H1 (cell line): ENCODE measurements around the gene GABARAPL1. TPM values are rescaled to one million over a fixed set of nuclear protein-coding genes. Genes with fewer than 3 reads are reported as not detected.

Experiments
- CTCF ChIA-PET: fragments of 300-600 bp; sonication (Branson Sonifier 250); formaldehyde crosslinking; loops from one replicate; lab custom pipeline; 2021; ENCODE audit not compliant: partially characterized antibody; lab: Charles Lee
- POLR2A ChIA-PET: fragments of 300-600 bp; sonication (Branson Sonifier 250); formaldehyde crosslinking; loops from one replicate; lab custom pipeline; 2021; ENCODE audit warnings: inconsistent platforms; ENCODE audit not compliant: partially characterized antibody; lab: Charles Lee
- DNase-seq, 2 experiments: peaks; one replicate each; pipeline versions ENCODE4 v3.0.0 to v3.0.0-alpha.2; 2010 to 2022; ENCODE audit warnings: low spot score in 2 of 2, low read depth in 1 of 2, mixed read lengths in 1 of 2
- FAIRE-seq: peaks from 2 replicates; lab custom pipeline; 2011; peaks lifted over from hg19 to GRCh38; lab: Jason Lieb, UNC
- H2AFZ ChIP-seq: 2 replicates; pipeline ENCODE4 v1.8.1; 2012; ENCODE audit warnings: low read length, inconsistent platforms
- H2AK5ac ChIP-seq: 2 replicates; pipeline ENCODE4 v1.6.1; 2013; ENCODE audit warnings: low read depth, low read length
- H2BK120ac ChIP-seq: replicated peaks from 2 replicates; pipeline ENCODE3; 2013; ENCODE audit warnings: low read depth, low read length, inconsistent platforms
- H2BK12ac ChIP-seq: 2 replicates; pipeline ENCODE4 v1.6.1; 2013; ENCODE audit warnings: low read depth, low read length
- H2BK15ac ChIP-seq: 2 replicates; pipeline ENCODE4 v1.6.1; 2013; ENCODE audit warnings: low read length
- H2BK20ac ChIP-seq: 2 replicates; pipeline ENCODE4 v1.6.1; 2013; ENCODE audit warnings: low read length
- H2BK5ac ChIP-seq: 2 replicates; pipeline ENCODE4 v1.6.1; 2013; ENCODE audit warnings: low read depth, low read length
- H3K14ac ChIP-seq: 2 replicates; pipeline ENCODE4 v1.6.1; 2013; ENCODE audit warnings: inconsistent platforms; ENCODE audit not compliant: insufficient read length
- H3K18ac ChIP-seq: 2 replicates; pipeline ENCODE4 v1.6.1; 2013; ENCODE audit warnings: low read length; ENCODE audit errors: extremely low read depth
- H3K23ac ChIP-seq: 2 replicates; pipeline ENCODE4 v1.6.1; 2013; ENCODE audit warnings: inconsistent platforms; ENCODE audit not compliant: insufficient read length
- H3K23me2 ChIP-seq: 2 replicates; pipeline ENCODE4 v1.6.1; 2013; ENCODE audit warnings: low read depth, low read length
- H3K27ac ChIP-seq: 2 replicates; pipeline ENCODE4 v1.6.1; 2011; ENCODE audit warnings: low read depth, low read length, inconsistent platforms
- H3K27me3 ChIP-seq, 4 experiments: replicated peaks in 1 of 4; 1 replicate in 1 of 4; 2 replicates in 3 of 4; pipeline versions ENCODE4 v1.6.1 to v1.8.1; 2011 to 2013; ENCODE audit warnings: low read length in 3 of 4, mild to moderate bottlenecking in 3 of 4, inconsistent platforms in 2 of 4, mixed read lengths in 2 of 4, moderate library complexity in 1 of 4; ENCODE audit not compliant: control insufficient read depth in 3 of 4, insufficient read depth in 3 of 4; ENCODE audit errors: extremely low read depth in 1 of 4
- H3K36me3 ChIP-seq, 4 experiments: 2 replicates each; pipeline versions ENCODE4 v1.6.1 to v1.8.1; 2011 to 2013; ENCODE audit warnings: mild to moderate bottlenecking in 4 of 4, low read length in 3 of 4, moderate library complexity in 2 of 4, control low read depth in 1 of 4, inconsistent platforms in 1 of 4; ENCODE audit not compliant: insufficient read depth in 4 of 4, control insufficient read depth in 2 of 4
- H3K4ac ChIP-seq: replicated peaks from 2 replicates; pipeline ENCODE3; 2013; ENCODE audit warnings: low read length, low read depth, mixed read lengths, inconsistent platforms; ENCODE audit not compliant: insufficient read length
- H3K4me1 ChIP-seq, 4 experiments: replicated peaks in 1 of 4; 1 replicate in 1 of 4; 2 replicates in 3 of 4; pipeline versions ENCODE4 v1.6.1 to v1.8.1; 2011 to 2013; ENCODE audit warnings: low read length in 3 of 4, inconsistent platforms in 2 of 4, mixed read lengths in 1 of 4; ENCODE audit not compliant: insufficient read depth in 4 of 4, control insufficient read depth in 3 of 4
- H3K4me2 ChIP-seq, 2 experiments: 2 replicates each; pipeline versions ENCODE4 v1.6.1 to v1.8.1; 2011 to 2013; ENCODE audit warnings: low read depth in 2 of 2, low read length in 2 of 2, control low read depth in 1 of 2, inconsistent platforms in 1 of 2, mild to moderate bottlenecking in 1 of 2; ENCODE audit not compliant: insufficient read depth in 1 of 2
- H3K4me3 ChIP-seq, 4 experiments: fragments of 200-600, 300-600 bp in 1 of 4; sonication (generic), shearing (Covaris generic), sonication (Bioruptor Twin) in 1 of 4; 2 replicates each; pipeline versions ENCODE4 v1.5.1 to v1.8.1; 2011 to 2016; ENCODE audit warnings: low read length in 4 of 4, low read depth in 3 of 4, control low read depth in 2 of 4, inconsistent platforms in 2 of 4, mild to moderate bottlenecking in 2 of 4, mixed read lengths in 1 of 4, moderate library complexity in 1 of 4; ENCODE audit not compliant: insufficient read depth in 2 of 4; ENCODE audit errors: extremely low read depth in 1 of 4
- H3K56ac ChIP-seq: replicated peaks from 2 replicates; pipeline ENCODE3; 2013; ENCODE audit warnings: low read depth, mild to moderate bottlenecking, mixed read lengths, low read length, inconsistent platforms; ENCODE audit not compliant: insufficient read length
- H3K79me1 ChIP-seq: 2 replicates; pipeline ENCODE4 v1.6.1; 2013; ENCODE audit warnings: low read depth, low read length, control low read depth
- H3K79me2 ChIP-seq, 2 experiments: 2 replicates each; pipeline versions ENCODE4 v1.6.1 to v1.8.1; 2012 to 2013; ENCODE audit warnings: low read length in 2 of 2, mild to moderate bottlenecking in 2 of 2, inconsistent platforms in 1 of 2; ENCODE audit not compliant: insufficient read depth in 2 of 2, control insufficient read depth in 1 of 2
- H3K9ac ChIP-seq, 4 experiments: replicated peaks in 1 of 4; 1 replicate in 1 of 4; 2 replicates in 3 of 4; pipeline versions ENCODE4 v1.6.1 to v1.8.1; 2011 to 2013; ENCODE audit warnings: low read depth in 3 of 4, low read length in 3 of 4, control low read depth in 2 of 4, mild to moderate bottlenecking in 2 of 4, moderate library complexity in 2 of 4, inconsistent platforms in 1 of 4; ENCODE audit errors: extremely low read depth in 1 of 4
- H3K9me3 ChIP-seq, 2 experiments: 2 replicates each; pipeline versions ENCODE4 v1.6.1 to v1.8.1; 2012 to 2013; ENCODE audit warnings: mild to moderate bottlenecking in 2 of 2, moderate library complexity in 2 of 2, control low read depth in 1 of 2, inconsistent platforms in 1 of 2, low read depth in 1 of 2, low read length in 1 of 2, mixed read lengths in 1 of 2; ENCODE audit not compliant: insufficient read depth in 2 of 2
- H4K20me1 ChIP-seq, 2 experiments: replicated peaks in 1 of 2; 2 replicates each; pipeline versions ENCODE3 to v1.8.1; 2011 to 2013; ENCODE audit warnings: inconsistent platforms in 2 of 2, low read length in 2 of 2, mild to moderate bottlenecking in 1 of 2; ENCODE audit not compliant: insufficient read depth in 2 of 2, control insufficient read depth in 1 of 2
- H4K5ac ChIP-seq: 2 replicates; pipeline ENCODE4 v1.6.1; 2013; ENCODE audit warnings: low read length, low read depth, mixed read lengths, inconsistent platforms; ENCODE audit not compliant: insufficient read length
- H4K8ac ChIP-seq: 2 replicates; pipeline ENCODE4 v1.8.0; 2013; ENCODE audit warnings: mild to moderate bottlenecking, moderate library complexity, low read length, inconsistent platforms; ENCODE audit not compliant: insufficient read depth; ENCODE audit errors: extremely low read depth
- H4K91ac ChIP-seq: replicated peaks from 2 replicates; pipeline ENCODE3; 2013; ENCODE audit warnings: low read length, mixed read lengths, inconsistent platforms; ENCODE audit not compliant: insufficient read length
- ATF2 ChIP-seq: IDR thresholded peaks from 2 replicates; pipeline ENCODE4 v1.6.1; 2012; ENCODE audit warnings: low read length, inconsistent platforms
- CREB1 ChIP-seq: IDR thresholded peaks from 2 replicates; pipeline ENCODE4 v1.6.1; 2012; ENCODE audit warnings: inconsistent platforms
- CTBP2 ChIP-seq: IDR thresholded peaks from 2 replicates; pipeline ENCODE4 v1.7.0; 2011; ENCODE audit warnings: borderline replicate concordance, mild to moderate bottlenecking, moderate library complexity, mixed read lengths, low read length; ENCODE audit not compliant: insufficient read depth, insufficient read length
- CTCF ChIP-seq, 3 experiments: IDR thresholded peaks; 1 replicate in 2 of 3; 2 replicates in 1 of 3; pipeline versions ENCODE4 v1.5.1 to v1.6.1; 2011; ENCODE audit warnings: low read length in 3 of 3, mild to moderate bottlenecking in 3 of 3, inconsistent platforms in 2 of 3, low read depth in 1 of 3, moderate library complexity in 1 of 3; ENCODE audit not compliant: insufficient read depth in 1 of 3; ENCODE audit errors: control extremely low read depth in 1 of 3
- KDM4A ChIP-seq: IDR thresholded peaks from one replicate; pipeline ENCODE4 v1.7.1; 2012; ENCODE audit warnings: low read depth, mild to moderate bottlenecking, moderate library complexity, low read length, inconsistent platforms; ENCODE audit not compliant: severe bottlenecking
- RXRA ChIP-seq: IDR thresholded peaks from 2 replicates; pipeline ENCODE4 v1.6.1; 2011; ENCODE audit warnings: low read depth, mild to moderate bottlenecking, low read length, moderate library complexity; ENCODE audit not compliant: insufficient read depth
- TAF7 ChIP-seq: optimal IDR thresholded peaks from 2 replicates; pipeline ENCODE3; 2011; ENCODE audit warnings: low read depth, mild to moderate bottlenecking, inconsistent platforms, low read length, moderate library complexity, borderline replicate concordance
- TCF12 ChIP-seq: IDR thresholded peaks from 2 replicates; pipeline ENCODE4 v1.6.1; 2011; ENCODE audit warnings: low read depth, mild to moderate bottlenecking, low read length
- YY1 ChIP-seq: IDR thresholded peaks from 2 replicates; pipeline ENCODE4 v1.6.1; 2011; ENCODE audit warnings: low read depth, mild to moderate bottlenecking, low read length
- WGBS, 2 experiments: shearing (Covaris generic) in 1 of 2; methylation state at CpG; one replicate each; pipeline versions ENCODE4 v1.1.6 to v1.1.7; 2013 to 2015; ENCODE audit warnings: low lambda C conversion rate in 2 of 2, mixed read lengths in 2 of 2, inconsistent platforms in 1 of 2, low coverage in 1 of 2, missing lambda C conversion rate in 1 of 2; ENCODE audit not compliant: insufficient replicate concordance in 2 of 2, insufficient coverage in 1 of 2, insufficient read length in 1 of 2; ENCODE audit errors: extremely low coverage in 1 of 2, missing lambda C conversion rate in 1 of 2; 5-methylcytosine and 5-hydroxymethylcytosine counted together
- polyA plus RNA-seq, 7 experiments: library from polyadenylated mRNA; depleted of rRNA in 3 of 7; stranded (reverse) in 5 of 7; unstranded in 2 of 7; fragments of >200 nt in 5 of 7; fragments of 200-250 nt in 2 of 7; gene quantifications; 1 replicate in 5 of 7; 2 replicates in 1 of 7; 4 replicates in 1 of 7; pipeline versions ENCODE4 v1.2.1 to v1.2.3, GENCODE V29; 2011 to 2013; ENCODE audit warnings: missing spikeins in 2 of 7, mixed read lengths in 2 of 7
- total RNA-seq: library from RNA; stranded (reverse); fragmentation: NEBNext Ultra II Directional; extraction: Animal tissue kit (Norgen Biotek cat#: 25700); gene quantifications from 2 replicates; pipeline ENCODE4 v1.2.1, GENCODE V29; 2021

Gene GABARAPL1
- total and polyA plus RNA-seq, 2 of the 8 experiments (the other 6 are each of a cell fraction or from before 2014, with no cell fraction given) = 56.1 to 87.9 TPM

GRCh38 chr12:10226086-10226485 is 13.4 kb downstream of the GABARAPL1 start:
- Histone ChIP-seq H3K4ac (no peak overlapping the region), H3K14ac (no peak overlapping the region), H4K8ac (no peak overlapping the region), H3K23ac (no peak overlapping the region), H3K27ac (no peak overlapping the region), H3K36me3 (peaks cover 6 to 35% (median 29%) of the 10 kb centered on the region in 4 experiments; a peak in 7 of 8 replicates), H3K56ac (no peak overlapping the region), H2BK5ac (no peak overlapping the region), H2AK5ac (no peak overlapping the region), H3K4me3 (no peak overlapping the region), H3K79me2 (no peaks in the 10 kb centered on the region), H4K91ac (no peak overlapping the region), H3K23me2 (no peaks in the 10 kb centered on the region), H3K4me1 (no peaks in the 10 kb centered on the region), H3K79me1 (no peaks in the 10 kb centered on the region), H2BK12ac (no peak overlapping the region), H4K5ac (no peak overlapping the region), H2AFZ (no peak overlapping the region), H2BK20ac (no peak overlapping the region), H3K4me2 (no peak overlapping the region), H3K27me3 (no peaks in the 10 kb centered on the region), H3K9me3 (no peaks in the 10 kb centered on the region), H2BK15ac (no peak overlapping the region), H3K18ac (no peak overlapping the region), H2BK120ac (no peak overlapping the region), H4K20me1 (peaks cover 0 to 2% of the 10 kb centered on the region in 2 experiments), H3K9ac (no peak overlapping the region)
- ChIA-PET POLR2A (interaction anchor here (1.0 kb wide), 1 partner anchor 11 kb away, joined by 3 read pairs; no protein-coding TSS in a partner anchor), CTCF (interaction anchor here (0.7 to 5.0 kb wide), 2 partner anchors 10 to 464 kb away, joined by 3 to 30 read pairs; no protein-coding TSS in a partner anchor)
- DNase-seq = no peak
- 89% methylated on average over 6 of the region's 6 CpGs; no CpG with 5 or more reads in 1 of the 2 experiments for WGBS, 2 experiments
- no peak for FAIRE-seq
- TF ChIP-seq TCF12 (no peak), RXRA (no peak), CTBP2 (no peak), CREB1 (no peak), YY1 (no peak), CTCF (IDR thresholded peaks at IDR 0.05; ENCODE audit: control extremely low read depth in 1 of 3, insufficient read depth in 1 of 3, low read depth in 1 of 3, low read length in 3 of 3) (no peak), ATF2 (no peak), KDM4A (no peak), TAF7 (no peak)
